GM23338 (cell line): ENCODE data around the gene C16orf87. TPM values are rescaled to one million over a fixed set of nuclear protein-coding genes. Genes with fewer than 3 reads are reported as not detected.
"Not testable (repeated sequence)": the region's sequence is repeated elsewhere in the genome, so short reads cannot be mapped to it uniquely, and the experiment has no call there.

Source experiments
- ATAC-seq: fragments of 200-7000 bp; cut with Tn5 transposase; 3 replicates; pipeline ENCODE4 v1.9.1; 2020
- DNase-seq: peaks from one replicate; pipeline ENCODE4 v3.0.0-alpha.2; 2015; ENCODE audit warnings: low spot score
- H2AFZ ChIP-seq: fragments of 200-600 bp; sonication (generic); 2 replicates; pipeline ENCODE4 v1.8.0; 2016; ENCODE audit warnings: antibody characterized with exemption, mild to moderate bottlenecking, moderate library complexity
- H3F3A ChIP-seq: fragments of 200-600 bp; sonication (generic); replicated peaks from 2 replicates; pipeline ENCODE4 v1.8.0; 2017; ENCODE audit warnings: antibody characterized with exemption, mixed run types, low read depth
- H3K27ac ChIP-seq: fragments of 200-600 bp; sonication (generic); 2 replicates; pipeline ENCODE4 v1.6.1; 2016; ENCODE audit warnings: low read depth
- H3K27me3 ChIP-seq: fragments of 200-600 bp; sonication (generic); 2 replicates; pipeline ENCODE4 v1.8.0; 2016; ENCODE audit warnings: mild to moderate bottlenecking, mixed run types, moderate library complexity; ENCODE audit not compliant: insufficient read depth
- H3K36me3 ChIP-seq: fragments of 200-600 bp; sonication (generic); 2 replicates; pipeline ENCODE4 v1.8.0; 2016; ENCODE audit warnings: mild to moderate bottlenecking; ENCODE audit not compliant: insufficient read depth
- H3K4me1 ChIP-seq: fragments of 200-600 bp; sonication (generic); 2 replicates; pipeline ENCODE4 v1.8.0; 2016; ENCODE audit warnings: mild to moderate bottlenecking, moderate library complexity; ENCODE audit not compliant: insufficient read depth
- H3K4me2 ChIP-seq: fragments of 200-600 bp; sonication (generic); 2 replicates; pipeline ENCODE4 v1.7.1; 2017; ENCODE audit warnings: mixed run types
- H3K4me3 ChIP-seq: fragments of 200-600 bp; sonication (generic); 2 replicates; pipeline ENCODE4 v1.6.1; 2016; ENCODE audit warnings: mixed run types
- H3K79me2 ChIP-seq: fragments of 200-600 bp; sonication (generic); replicated peaks from 2 replicates; pipeline ENCODE4 v1.8.0; 2017; ENCODE audit warnings: mild to moderate bottlenecking; ENCODE audit not compliant: insufficient read depth
- H3K9me2 ChIP-seq: fragments of 200-600 bp; sonication (generic); 2 replicates; pipeline ENCODE4 v1.8.0; 2017; ENCODE audit not compliant: insufficient read depth
- H4K20me1 ChIP-seq: fragments of 200-600 bp; sonication (generic); replicated peaks from 2 replicates; pipeline ENCODE4 v1.8.0; 2017; ENCODE audit warnings: mild to moderate bottlenecking; ENCODE audit not compliant: insufficient read depth
- H3K27ac Mint-ChIP-seq: 2 replicates; pipeline ENCODE4 v1.8.0; 2020; ENCODE audit warnings: inconsistent platforms, mild to moderate bottlenecking, moderate library complexity, mixed read lengths
- H3K27me3 Mint-ChIP-seq: 3 replicates; pipeline ENCODE4 v1.8.0; 2022; ENCODE audit warnings: low read depth, mild to moderate bottlenecking, moderate library complexity, mixed read lengths, inconsistent platforms; ENCODE audit not compliant: insufficient read depth, poor library complexity
- H3K36me3 Mint-ChIP-seq: 3 replicates; pipeline ENCODE4 v1.8.0; 2021; ENCODE audit warnings: low read depth, mild to moderate bottlenecking, inconsistent platforms, moderate library complexity, mixed read lengths
- H3K4me1 Mint-ChIP-seq: 3 replicates; pipeline ENCODE4 v1.8.0; 2020; ENCODE audit warnings: mild to moderate bottlenecking, inconsistent platforms, mixed read lengths
- H3K4me3 Mint-ChIP-seq: 3 replicates; pipeline ENCODE4 v1.8.0; 2021; ENCODE audit warnings: moderate library complexity, mild to moderate bottlenecking, inconsistent platforms, mixed read lengths
- H3K9me3 Mint-ChIP-seq: 3 replicates; pipeline ENCODE4 v1.8.0; 2020; ENCODE audit warnings: moderate library complexity, mild to moderate bottlenecking, inconsistent platforms, mixed read lengths
- CREB1 ChIP-seq: fragments of 250-450 bp; sonication (Bioruptor Pico); IDR thresholded peaks from 2 replicates; pipeline ENCODE4 v1.5.0; 2020; ENCODE audit warnings: low read depth, mild to moderate bottlenecking, moderate library complexity
- CTCF ChIP-seq, 2 experiments: fragments of 200-600 bp in 1 of 2; sonication (generic) in 1 of 2; conservative IDR thresholded peaks; 2 replicates each; pipeline versions ENCODE4 v1.5.1 to v1.6.1; 2016 to 2017; ENCODE audit warnings: antibody characterized with exemption in 2 of 2, low read depth in 2 of 2, mild to moderate bottlenecking in 2 of 2, moderate library complexity in 1 of 2
- ETS1 ChIP-seq: IDR thresholded peaks from 2 replicates; pipeline ENCODE4 v1.6.1; 2016; ENCODE audit warnings: antibody characterized with exemption
- EZH2 ChIP-seq: fragments of 200-600 bp; sonication (generic); IDR thresholded peaks from one replicate; pipeline ENCODE4 v1.8.0; 2017; ENCODE audit warnings: antibody characterized with exemption, mild to moderate bottlenecking, low read depth; ENCODE audit not compliant: unreplicated experiment
- EZH2phosphoT487 ChIP-seq: fragments of 200-600 bp; sonication (generic); IDR thresholded peaks from one replicate; pipeline ENCODE4 v1.8.1; 2018; ENCODE audit warnings: antibody characterized with exemption; ENCODE audit not compliant: unreplicated experiment
- JUNB ChIP-seq: IDR thresholded peaks from one replicate; pipeline ENCODE4 v1.6.1; 2016; ENCODE audit warnings: antibody characterized with exemption; ENCODE audit not compliant: unreplicated experiment
- NANOG ChIP-seq: IDR thresholded peaks from 2 replicates; pipeline ENCODE4 v1.6.1; 2016; ENCODE audit warnings: antibody characterized with exemption, borderline replicate concordance
- POLR2AphosphoS5 ChIP-seq: IDR thresholded peaks from 2 replicates; pipeline ENCODE4 v1.6.1; 2016; ENCODE audit warnings: antibody characterized with exemption, low read depth
- REST ChIP-seq: IDR thresholded peaks from one replicate; pipeline ENCODE4 v1.6.1; 2018; ENCODE audit warnings: antibody characterized with exemption; ENCODE audit not compliant: unreplicated experiment
- ZNF114 ChIP-seq: fragments of 250-450 bp; sonication (Bioruptor Pico); IDR thresholded peaks from 2 replicates; pipeline ENCODE4 v1.5.0; 2020; ENCODE audit warnings: mild to moderate bottlenecking, moderate library complexity
- polyA plus RNA-seq: library from polyadenylated mRNA; unstranded; fragments of >200 nt; fragmentation: Nextera tagmentation; extraction: Ambion mirVana; gene quantifications from 2 replicates; pipeline ENCODE4 v1.2.1, GENCODE V29; 2016
- total RNA-seq: library from RNA; depleted of rRNA; stranded (reverse); fragments of >200 nt; shearing (Covaris generic); gene quantifications from 2 replicates; pipeline ENCODE4 v1.2.3, GENCODE V29; 2014

The C16orf87 gene
- total and polyA plus RNA-seq, 2 experiments from 2014 or later = 23.4 to 46.0 TPM

GRCh38 chr16:46785076-46785845, 45.7 kb downstream of the C16orf87 start:
- H3K27ac ChIP-seq = peak overlapping the region; percentile 90
- Mint-ChIP-seq H3K27ac (peak overlapping the region; percentile 83), H3K4me3 (no peak overlapping the region), H3K9me3 (peaks cover 10% of the 10 kb centered on the region), H3K4me1 (peaks cover 25% of the 10 kb centered on the region), H3K27me3 (no peaks in the 10 kb centered on the region), H3K36me3 (peaks cover 5% of the 10 kb centered on the region)
- H4K20me1 ChIP-seq = no peaks in the 10 kb centered on the region
- no peaks in the 10 kb centered on the region for H3F3A ChIP-seq
- no peaks in the 10 kb centered on the region for H3K9me2 ChIP-seq
- DNase-seq = peak; percentile 39
- peaks cover 31% of the 10 kb centered on the region for H3K4me1 ChIP-seq
- H3K79me2 ChIP-seq = no peaks in the 10 kb centered on the region
- H3K36me3 ChIP-seq = no peaks in the 10 kb centered on the region
- ATAC-seq = no peak
- peak overlapping the region; percentile 70 for H2AFZ ChIP-seq
- no peak overlapping the region for H3K4me3 ChIP-seq
- peak overlapping the region; percentile 58 for H3K4me2 ChIP-seq
- TF ChIP-seq POLR2AphosphoS5 = no peak
- no peaks in the 10 kb centered on the region for H3K27me3 ChIP-seq

GRCh38 chr16:46784569-46784968, 46.4 kb downstream of the C16orf87 start:
- H3K27ac ChIP-seq = peak overlapping the region; percentile 90
- not testable (repeated sequence) for H3F3A ChIP-seq, ATAC-seq, H3K9me3 Mint-ChIP-seq, H4K20me1 ChIP-seq, H3K4me3 ChIP-seq, H3K9me2 ChIP-seq, H3K4me3 Mint-ChIP-seq, H3K27me3 ChIP-seq, H3K79me2 ChIP-seq, DNase-seq, H3K36me3 Mint-ChIP-seq, H3K36me3 ChIP-seq, H3K27me3 Mint-ChIP-seq
- peaks cover 31% of the 10 kb centered on the region for H3K4me1 ChIP-seq
- peak overlapping the region; percentile 70; the same call in 1 of the 2 replicates for H2AFZ ChIP-seq
- H3K27ac Mint-ChIP-seq = peak overlapping the region; percentile 83
- peak overlapping the region; percentile 58 for H3K4me2 ChIP-seq
- peaks cover 24% of the 10 kb centered on the region for H3K4me1 Mint-ChIP-seq

GRCh38 chr16:46783800-46784199, 47.2 kb downstream of the C16orf87 start:
- no peaks in the 10 kb centered on the region for H3K27me3 ChIP-seq
- Mint-ChIP-seq H3K9me3 (peaks cover 16% of the 10 kb centered on the region), H3K36me3 (peaks cover 5% of the 10 kb centered on the region), H3K4me3 (no peak overlapping the region), H3K27ac (no peak overlapping the region), H3K4me1 (peaks cover 16% of the 10 kb centered on the region), H3K27me3 (no peaks in the 10 kb centered on the region)
- 0 out of 2 replicates have a peak overlapping the region, but pooled peaks have one; percentile 37 for H3K27ac ChIP-seq
- TF ChIP-seq JUNB (no peak), POLR2AphosphoS5 (no peak), REST (no peak), ETS1 (no peak), EZH2 (no peak), ZNF114 (CRISPR knock-in tag) (no peak), NANOG (no peak), CREB1 (no peak), EZH2phosphoT487 (no peak), CTCF (conservative IDR thresholded peaks at IDR 0.05; ENCODE audit: low read depth in 2 of 2) (no peak)
- H3K79me2 ChIP-seq = no peaks in the 10 kb centered on the region
- no peaks in the 10 kb centered on the region for H3K9me2 ChIP-seq
- no peak overlapping the region for H3K4me3 ChIP-seq
- no peaks in the 10 kb centered on the region for H3K36me3 ChIP-seq
- DNase-seq (no peak), ATAC-seq (no peak)
- no peak overlapping the region for H2AFZ ChIP-seq
- H4K20me1 ChIP-seq = no peaks in the 10 kb centered on the region
- no peak overlapping the region for H3K4me2 ChIP-seq
- H3K4me1 ChIP-seq = peaks cover 27% of the 10 kb centered on the region
- no peaks in the 10 kb centered on the region for H3F3A ChIP-seq
